GM12875 (cell line): ENCODE data around the gene LDLRAD4.

ENCODE experiments used
- H3K4me3 ChIP-seq: one replicate; pipeline ENCODE4 v1.5.1; 2011; ENCODE audit warnings: low read depth, low read length, control low read depth
- TF ChIP-seq, protein P1 (sequence below): IDR thresholded peaks from 2 replicates; pipeline ENCODE4 v1.5.1; 2011; ENCODE audit warnings: low read depth, mild to moderate bottlenecking, control low read depth, inconsistent platforms, low read length, moderate library complexity, borderline replicate concordance; ENCODE audit not compliant: insufficient read depth

LDLRAD4 gene

DNA sequence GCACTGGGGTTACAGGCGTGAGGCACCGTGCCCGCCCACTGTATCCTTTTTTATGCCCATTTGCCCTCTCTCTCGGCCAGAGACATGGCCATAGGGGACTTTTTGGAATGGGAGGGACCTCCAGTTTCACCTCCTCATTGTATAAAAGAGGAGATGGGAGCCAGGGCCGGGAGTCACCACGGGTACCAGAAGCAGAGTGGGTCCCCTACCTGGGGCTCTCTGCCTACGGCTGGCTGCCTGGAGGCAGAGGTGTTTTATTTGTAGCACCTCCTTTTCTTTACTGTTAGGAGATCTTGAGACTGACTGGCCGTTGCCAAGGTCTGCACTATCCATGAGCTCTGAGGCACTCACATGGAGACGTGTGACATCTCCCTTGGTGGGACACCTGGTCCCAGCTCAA, 162.8 kb downstream of the LDLRAD4 start:
- TF ChIP-seq, protein P1, sequence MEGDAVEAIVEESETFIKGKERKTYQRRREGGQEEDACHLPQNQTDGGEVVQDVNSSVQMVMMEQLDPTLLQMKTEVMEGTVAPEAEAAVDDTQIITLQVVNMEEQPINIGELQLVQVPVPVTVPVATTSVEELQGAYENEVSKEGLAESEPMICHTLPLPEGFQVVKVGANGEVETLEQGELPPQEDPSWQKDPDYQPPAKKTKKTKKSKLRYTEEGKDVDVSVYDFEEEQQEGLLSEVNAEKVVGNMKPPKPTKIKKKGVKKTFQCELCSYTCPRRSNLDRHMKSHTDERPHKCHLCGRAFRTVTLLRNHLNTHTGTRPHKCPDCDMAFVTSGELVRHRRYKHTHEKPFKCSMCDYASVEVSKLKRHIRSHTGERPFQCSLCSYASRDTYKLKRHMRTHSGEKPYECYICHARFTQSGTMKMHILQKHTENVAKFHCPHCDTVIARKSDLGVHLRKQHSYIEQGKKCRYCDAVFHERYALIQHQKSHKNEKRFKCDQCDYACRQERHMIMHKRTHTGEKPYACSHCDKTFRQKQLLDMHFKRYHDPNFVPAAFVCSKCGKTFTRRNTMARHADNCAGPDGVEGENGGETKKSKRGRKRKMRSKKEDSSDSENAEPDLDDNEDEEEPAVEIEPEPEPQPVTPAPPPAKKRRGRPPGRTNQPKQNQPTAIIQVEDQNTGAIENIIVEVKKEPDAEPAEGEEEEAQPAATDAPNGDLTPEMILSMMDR: no peak
- H3K4me3 ChIP-seq: no peak overlapping the region

DNA sequence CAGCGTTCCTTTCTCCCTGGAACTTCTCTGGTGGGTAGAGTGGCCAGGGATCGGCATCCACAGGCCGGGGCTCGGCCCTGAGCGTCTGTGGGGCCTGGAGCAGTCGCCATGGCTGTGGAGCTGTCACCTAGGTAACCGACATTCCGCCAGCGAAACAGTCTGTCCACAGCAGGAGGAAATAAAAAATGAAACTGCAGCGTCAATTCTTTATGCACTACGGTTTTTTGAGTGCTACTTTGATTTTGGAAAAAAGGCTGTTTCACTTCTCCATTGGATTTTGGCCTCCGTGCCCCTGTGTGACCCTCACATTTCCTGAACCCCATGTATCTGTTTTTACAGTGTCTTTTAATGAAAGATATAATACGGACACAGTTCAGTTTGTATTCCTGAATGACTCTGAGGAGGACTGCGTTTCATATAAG, 163.4 kb downstream of the LDLRAD4 start:
- TF ChIP-seq, protein P1: no peak
- no peak overlapping the region for H3K4me3 ChIP-seq

DNA sequence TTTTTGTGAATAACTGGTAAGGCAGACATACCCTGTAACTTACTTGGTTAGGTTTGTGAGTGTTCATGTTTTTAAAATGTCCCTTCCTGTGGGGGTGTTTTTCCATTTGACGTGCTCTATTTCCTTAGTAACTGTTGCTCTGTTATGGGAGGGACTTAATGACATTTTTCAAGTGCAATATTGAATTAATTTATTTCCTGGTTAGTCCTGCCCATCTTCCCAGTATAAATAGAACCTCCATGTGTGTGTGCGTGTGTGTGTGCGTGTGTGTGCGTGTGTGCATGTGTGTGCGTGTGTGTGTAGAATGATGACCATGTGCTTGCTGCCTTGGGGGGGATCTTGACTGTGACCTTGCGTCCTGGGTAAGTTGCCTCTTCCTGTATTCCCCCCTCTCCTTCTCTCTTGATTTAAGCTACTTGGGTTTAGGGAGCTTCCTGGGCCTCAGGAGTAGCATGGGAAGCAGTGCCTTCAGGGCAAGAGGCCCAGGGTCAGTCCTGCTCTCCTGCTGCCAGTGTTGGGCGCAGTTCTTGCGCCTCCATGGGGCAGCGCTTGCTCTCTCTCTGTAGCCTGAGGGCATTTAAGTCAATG, 163.9 kb downstream of the LDLRAD4 start:
- no peak overlapping the region for H3K4me3 ChIP-seq
- TF ChIP-seq, protein P1: no peak

DNA sequence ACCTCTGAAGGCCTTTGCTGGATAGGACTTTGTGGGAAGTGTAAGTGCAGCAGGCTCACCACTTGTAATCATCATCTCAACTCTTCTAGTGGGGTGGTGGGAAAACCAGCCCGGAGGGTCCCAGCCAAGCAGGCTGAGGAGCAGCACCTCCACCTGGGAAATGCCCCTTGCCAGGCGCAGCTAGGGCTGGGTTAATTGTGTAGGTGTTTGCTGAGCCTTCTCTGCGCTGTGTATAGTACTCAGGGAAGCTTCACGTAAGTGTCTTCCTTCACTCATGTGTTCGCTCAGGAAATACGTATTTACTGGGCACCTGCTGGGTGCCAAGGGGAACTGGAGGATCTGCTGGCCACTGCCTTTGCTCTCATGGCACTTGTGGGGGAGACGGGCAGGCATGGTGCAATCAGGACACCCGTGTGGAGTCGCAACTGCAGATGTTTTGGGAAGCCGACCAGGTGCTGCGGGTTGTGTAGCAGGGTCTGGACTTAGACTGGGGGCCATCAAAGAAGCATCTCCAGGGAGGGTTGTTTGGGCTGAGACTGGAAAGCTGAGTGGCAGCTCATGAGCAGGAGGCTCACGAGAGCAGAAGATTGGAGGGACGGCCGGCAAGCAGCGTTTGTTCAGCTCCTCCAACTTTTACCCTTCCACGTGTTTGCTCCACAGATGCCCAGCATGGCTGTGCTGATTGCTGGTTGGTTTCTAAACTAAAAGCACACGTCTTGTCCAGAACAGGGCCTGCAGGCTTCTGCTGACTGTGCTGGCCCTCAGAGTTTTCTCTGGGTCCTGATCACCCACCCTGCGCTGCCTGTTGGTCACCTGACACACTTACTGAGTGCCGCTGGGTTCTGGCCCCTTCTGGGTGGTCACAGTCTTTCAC, 164.6 kb downstream of the LDLRAD4 start:
- no peak overlapping the region for H3K4me3 ChIP-seq
- TF ChIP-seq, protein P1: no peak

DNA sequence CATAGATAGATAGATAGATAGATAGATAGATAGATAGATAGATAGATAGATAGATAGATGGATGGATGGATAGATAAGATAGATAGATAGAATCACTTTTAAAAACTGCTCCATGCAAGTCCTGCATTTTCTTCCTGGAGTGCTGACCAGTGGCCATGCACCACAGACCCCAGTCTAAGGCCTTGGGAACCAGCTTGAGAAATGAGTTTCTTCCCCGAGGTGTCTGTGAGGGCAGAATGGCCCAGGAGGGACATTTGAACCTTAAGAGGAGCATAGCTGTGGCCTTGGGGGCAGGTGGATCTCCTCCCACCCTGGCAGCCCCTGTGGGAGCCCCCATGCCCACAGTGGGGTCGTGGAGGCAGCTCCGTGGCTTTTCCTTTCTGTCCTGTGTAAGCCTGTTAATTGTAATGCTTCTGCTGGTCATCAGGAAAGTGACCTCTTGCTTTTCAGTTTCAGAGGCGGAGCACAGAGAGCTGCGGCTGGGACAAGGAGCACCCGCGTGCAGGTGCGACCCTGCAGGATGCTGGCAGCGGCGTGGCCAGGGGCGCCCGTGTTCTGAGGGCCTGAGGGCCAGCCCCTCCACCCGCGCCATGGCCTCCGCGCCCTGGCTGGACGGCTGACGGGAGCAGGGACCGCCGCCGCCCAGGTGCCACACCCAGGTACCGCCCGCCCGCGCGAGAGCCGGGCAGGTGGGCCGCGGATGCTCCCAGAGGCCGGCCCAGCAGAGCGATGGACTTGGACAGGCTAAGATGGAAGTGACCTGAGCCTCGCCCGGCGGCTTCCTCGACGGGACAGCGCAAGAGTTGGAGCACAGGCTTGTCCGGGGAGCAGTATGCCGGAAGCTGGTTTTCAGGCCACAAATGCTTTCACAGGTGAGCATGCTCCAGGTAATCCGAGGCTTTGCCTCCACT, 168.6 kb downstream of the LDLRAD4 start:
- TF ChIP-seq, protein P1: no peak
- H3K4me3 ChIP-seq: no peak overlapping the region

DNA sequence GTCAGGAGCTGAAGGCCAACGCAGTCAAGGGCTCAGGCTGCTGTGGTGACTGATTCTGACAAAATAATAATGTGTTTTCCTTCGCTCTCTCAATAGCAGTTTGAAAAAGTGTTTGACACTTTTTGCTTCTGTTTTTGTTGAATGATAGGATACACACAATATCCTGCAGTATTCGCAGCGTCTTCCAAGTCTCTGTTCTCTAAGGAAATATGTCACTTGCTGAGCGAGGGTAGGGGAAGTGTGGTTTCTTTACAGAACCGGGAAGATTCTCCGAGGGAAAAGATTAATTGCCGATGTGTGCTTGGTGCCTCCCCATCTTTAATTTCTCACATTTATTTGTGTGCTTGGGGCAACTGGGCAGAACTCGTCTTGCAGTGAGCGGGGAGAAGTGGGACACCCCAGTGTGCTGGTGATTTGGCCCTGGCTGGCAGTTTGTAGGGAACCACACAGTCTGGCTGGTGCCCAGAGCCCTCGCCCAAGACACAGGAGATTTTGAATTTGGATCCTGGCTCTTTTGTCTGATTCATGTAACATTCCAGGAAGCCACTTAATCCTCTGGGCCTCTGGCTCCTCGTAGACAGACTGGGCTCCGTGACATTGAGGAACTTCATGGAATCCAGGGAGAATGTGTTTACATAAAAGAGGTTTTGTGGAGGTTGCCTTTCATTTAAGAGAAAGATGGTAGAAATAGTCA, 169.4 kb downstream of the LDLRAD4 start:
- H3K4me3 ChIP-seq: no peak overlapping the region
- TF ChIP-seq, protein P1: no peak
